ENCODE data around the gene ABL1. TPM values are rescaled to one million over a fixed set of nuclear protein-coding genes. Genes with fewer than 3 reads are reported as not detected.

ABL1 gene
- total RNA-seq, 4 donors from 2014 or later = 22.1 to 51.7 (median 27.1) TPM

GRCh38 chr9:130933114-130934046 is 98.3 kb downstream of the ABL1 start:
- no peaks in the 10 kb centered on the region for H3K36me3 ChIP-seq
- TF ChIP-seq POLR2A (IDR thresholded peaks at IDR 0.05) = no peak
- no peak for TF ChIP-seq CTCF (IDR thresholded peaks at IDR 0.05)
- intact Hi-C loops (cut with DNase I) = loop anchor here (10.0 kb wide), 2 partner anchors 159 to 229 kb away; no protein-coding TSS in a partner anchor
- WGBS, 2 donors = 4 to 16% methylated on average over 4 to 18 of the region's 26 CpGs
- H3K4me1 ChIP-seq = peaks cover 13 to 68% (median 14%) of the 10 kb centered on the region in 3 donors
- DNase-seq = no peak
- H3K27ac ChIP-seq = peak overlapping the region in 1 of 4 donors; percentile 21
- no peaks in the 10 kb centered on the region for H3K9me3 ChIP-seq
- no peak overlapping the region for H3K4me3 ChIP-seq
- H3K27me3 ChIP-seq = peaks cover 13 to 99% (median 21%) of the 10 kb centered on the region in 4 donors

GRCh38 chr9:130934246-130934645 is 99.2 kb downstream of the ABL1 start:
- intact Hi-C loops (cut with DNase I) = loop anchor here (10.0 kb wide), 2 partner anchors 159 to 229 kb away; no protein-coding TSS in a partner anchor
- Histone ChIP-seq H3K36me3 (no peaks in the 10 kb centered on the region), H3K4me1 (peaks cover 10 to 68% (median 19%) of the 10 kb centered on the region in 3 donors), H3K27ac (no peak overlapping the region), H3K27me3 (peaks cover 13 to 100% (median 24%) of the 10 kb centered on the region in 4 donors), H3K9me3 (no peaks in the 10 kb centered on the region), H3K4me3 (no peak overlapping the region)
- TF ChIP-seq POLR2A (IDR thresholded peaks at IDR 0.05) = no peak
- TF ChIP-seq CTCF (IDR thresholded peaks at IDR 0.05) = no peak
- WGBS, 2 donors = 20 to 50% methylated on average over 1 to 2 of the region's 11 CpGs
- DNase-seq = no peak

GRCh38 chr9:130934702-130935647 is 99.9 kb downstream of the ABL1 start:
- no peak overlapping the region for H3K27ac ChIP-seq
- no peak overlapping the region for H3K4me3 ChIP-seq
- TF ChIP-seq POLR2A (IDR thresholded peaks at IDR 0.05) = no peak
- no peak for TF ChIP-seq CTCF (IDR thresholded peaks at IDR 0.05)
- intact Hi-C loops (cut with DNase I) = loop anchor here (10.0 kb wide), 2 partner anchors 160 to 230 kb away; no protein-coding TSS in a partner anchor
- H3K9me3 ChIP-seq = no peaks in the 10 kb centered on the region
- no peaks in the 10 kb centered on the region for H3K36me3 ChIP-seq
- WGBS, 2 donors = 45 to 75% methylated on average over 6 to 13 of the region's 16 CpGs
- DNase-seq = no peak
- peaks cover 14 to 75% (median 26%) of the 10 kb centered on the region in 3 donors for H3K4me1 ChIP-seq
- H3K27me3 ChIP-seq = peaks cover 13 to 100% (median 27%) of the 10 kb centered on the region in 4 donors

- Histone ChIP-seq H3K27me3 (peaks cover 20 to 100% (median 31%) of the 10 kb centered on the region in 4 donors), H3K4me3 (no peak overlapping the region), H3K9me3 (no peaks in the 10 kb centered on the region), H3K27ac (peak overlapping the region in 1 of 4 donors; percentile 2), H3K4me1 (peaks cover 22 to 83% (median 33%) of the 10 kb centered on the region in 3 donors), H3K36me3 (no peaks in the 10 kb centered on the region)
- TF ChIP-seq CTCF (IDR thresholded peaks at IDR 0.05) = no peak
- TF ChIP-seq POLR2A (IDR thresholded peaks at IDR 0.05) = no peak
- intact Hi-C loops (cut with DNase I) = loop anchor here (10.0 kb wide), 2 partner anchors 161 to 231 kb away; no protein-coding TSS in a partner anchor
- WGBS, 2 donors = 70 to 75% methylated on average over 11 of the region's 13 CpGs
- no peak for DNase-seq
Measured at GRCh38 chr9:130935648-130936271, 100.7 kb downstream of the ABL1 start.

All from esophagus squamous epithelium (tissue), 5 donors.